IMR-90 (cell line): ENCODE measurements around the gene ABCE1. TPM values are rescaled to one million over a fixed set of nuclear protein-coding genes. Genes with fewer than 3 reads are reported as not detected.

Experiments used
- ATAC-seq: fragments of 200-7000 bp; cut with Tn5 transposase; 2 replicates; pipeline ENCODE4 v1.9.1; 2020; ENCODE audit warnings: low read depth, mild to moderate bottlenecking, moderate library complexity
- BruUV-seq: library from RNA; stranded (reverse); fragments of 400-500 nt; replicated peaks from 2 replicates; lab custom pipeline; 2021; lab: Mats Ljungman, UMichigan
- CTCF ChIA-PET: fragments of 300-600 bp; formaldehyde crosslinking; extraction: SDS; loops from one replicate; lab custom pipeline; 2021; ENCODE audit warnings: antibody characterized with exemption; lab: Yijun Ruan, JAX
- POLR2A ChIA-PET: fragments of 300-600 bp; sonication (Branson Sonifier 250); formaldehyde crosslinking; loops from one replicate; lab custom pipeline; 2022; ENCODE audit warnings: antibody characterized with exemption; ENCODE audit not compliant: unreplicated experiment; lab: Charles Lee
- DNase-seq: peaks from one replicate; pipeline ENCODE4 v3.0.0; 2013
- H2AFZ ChIP-seq: replicated peaks from 2 replicates; pipeline ENCODE3; 2013; ENCODE audit warnings: low read length, mild to moderate bottlenecking; ENCODE audit not compliant: poor library complexity
- H2AK5ac ChIP-seq: 2 replicates; pipeline ENCODE4 v1.6.1; 2013; ENCODE audit warnings: low read depth, low read length, inconsistent platforms
- H2AK9ac ChIP-seq: replicated peaks from 2 replicates; pipeline ENCODE3; 2013; ENCODE audit warnings: mild to moderate bottlenecking, low read depth, low read length, moderate library complexity; ENCODE audit not compliant: poor library complexity
- H2BK120ac ChIP-seq: 2 replicates; pipeline ENCODE4 v1.6.1; 2013; ENCODE audit warnings: low read depth, low read length, inconsistent platforms
- H2BK15ac ChIP-seq: 3 replicates; pipeline ENCODE4 v1.6.1; 2013; ENCODE audit warnings: low read depth, low read length, inconsistent platforms
- H2BK20ac ChIP-seq: 2 replicates; pipeline ENCODE4 v1.6.1; 2013; ENCODE audit warnings: low read depth, mild to moderate bottlenecking, inconsistent platforms, low read length, moderate library complexity
- H2BK5ac ChIP-seq: 2 replicates; pipeline ENCODE4 v1.6.1; 2013; ENCODE audit warnings: mild to moderate bottlenecking, low read depth, low read length, inconsistent platforms; ENCODE audit not compliant: poor library complexity, severe bottlenecking
- H3K14ac ChIP-seq: replicated peaks from 2 replicates; pipeline ENCODE4 v1.6.1; 2013; ENCODE audit warnings: low read depth, low read length, inconsistent platforms
- H3K18ac ChIP-seq: 2 replicates; pipeline ENCODE4 v1.6.1; 2013; ENCODE audit warnings: low read depth, low read length, control low read depth
- H3K23ac ChIP-seq: 2 replicates; pipeline ENCODE4 v1.6.1; 2013; ENCODE audit warnings: low read depth, low read length, inconsistent platforms
- H3K27ac ChIP-seq: 2 replicates; pipeline ENCODE4 v1.5.1; 2013; ENCODE audit warnings: mild to moderate bottlenecking, control low read depth, low read length; ENCODE audit not compliant: insufficient read depth
- H3K27me3 ChIP-seq: 2 replicates; pipeline ENCODE4 v1.6.1; 2013; ENCODE audit warnings: low read length; ENCODE audit not compliant: control insufficient read depth, insufficient read depth
- H3K36me3 ChIP-seq: 2 replicates; pipeline ENCODE4 v1.6.1; 2013; ENCODE audit warnings: low read length, mixed read lengths; ENCODE audit not compliant: control insufficient read depth, insufficient read depth
- H3K4ac ChIP-seq: 2 replicates; pipeline ENCODE4 v1.6.1; 2013; ENCODE audit warnings: low read depth, low read length, inconsistent platforms
- H3K4me1 ChIP-seq: 2 replicates; pipeline ENCODE4 v1.6.1; 2013; ENCODE audit warnings: low read length, mixed read lengths; ENCODE audit not compliant: control insufficient read depth, insufficient read depth
- H3K4me2 ChIP-seq: 2 replicates; pipeline ENCODE4 v1.6.1; 2013; ENCODE audit warnings: low read depth, mild to moderate bottlenecking, control low read depth, low read length, moderate library complexity
- H3K4me3 ChIP-seq: 2 replicates; pipeline ENCODE4 v1.5.1; 2013; ENCODE audit warnings: low read depth, mild to moderate bottlenecking, control low read depth, low read length, moderate library complexity; ENCODE audit not compliant: insufficient read depth
- H3K56ac ChIP-seq: 2 replicates; pipeline ENCODE4 v1.6.1; 2013; ENCODE audit warnings: low read length, inconsistent platforms; ENCODE audit not compliant: insufficient read depth; ENCODE audit errors: extremely low read depth
- H3K79me1 ChIP-seq, 2 experiments: 2 replicates each; pipeline ENCODE4 v1.6.1; 2013; ENCODE audit warnings: low read length in 2 of 2, inconsistent platforms in 1 of 2, low read depth in 1 of 2
- H3K9ac ChIP-seq: 2 replicates; pipeline ENCODE4 v1.6.1; 2013; ENCODE audit warnings: low read depth, low read length, control low read depth
- H3K9me1 ChIP-seq: 2 replicates; pipeline ENCODE4 v1.6.1; 2013; ENCODE audit warnings: low read length, inconsistent platforms; ENCODE audit not compliant: insufficient read depth
- H3K9me3 ChIP-seq: 2 replicates; pipeline ENCODE4 v1.6.1; 2013; ENCODE audit warnings: low read length; ENCODE audit not compliant: control insufficient read depth, insufficient read depth
- H4K20me1 ChIP-seq: 2 replicates; pipeline ENCODE4 v1.6.1; 2013; ENCODE audit warnings: low read length, inconsistent platforms; ENCODE audit not compliant: insufficient read depth
- H4K5ac ChIP-seq: 2 replicates; pipeline ENCODE4 v1.6.1; 2013; ENCODE audit warnings: mild to moderate bottlenecking, low read depth, low read length, control low read depth
- H4K8ac ChIP-seq, 2 experiments: 2 replicates each; pipeline ENCODE4 v1.6.1; 2013; ENCODE audit warnings: low read depth in 2 of 2, low read length in 2 of 2, control low read depth in 1 of 2, inconsistent platforms in 1 of 2
- H4K91ac ChIP-seq: 2 replicates; pipeline ENCODE4 v1.6.1; 2013; ENCODE audit warnings: low read depth, low read length, inconsistent platforms; ENCODE audit not compliant: insufficient read depth
- POLR2A ChIP-seq: IDR thresholded peaks from 2 replicates; pipeline ENCODE4 v1.6.1; 2012; ENCODE audit warnings: mild to moderate bottlenecking, low read depth, low read length
- WGBS, 2 experiments: methylation state at CpG; one replicate each; pipeline versions ENCODE4 v1.1.5 to v1.1.7; 2013; ENCODE audit warnings: missing lambda C conversion rate in 2 of 2; ENCODE audit not compliant: insufficient read length in 1 of 2; ENCODE audit errors: extremely low coverage in 2 of 2; 5-methylcytosine and 5-hydroxymethylcytosine counted together
- dilution Hi-C: fragments of 300-500 bp; cut with HindIII; formaldehyde crosslinking; loops from one replicate; pipeline ENCODE4 v1.14.3; 2018; ENCODE audit warnings: low sequenced_read_pairs; ENCODE audit not compliant: unreplicated experiment
- in situ Hi-C: fragments of 300-500 bp; cut with MboI; formaldehyde crosslinking; loops from 3 replicates; pipeline ENCODE4 v1.14.3; 2019; ENCODE audit warnings: low sequenced_read_pairs, inconsistent platforms, mixed read lengths
- intact Hi-C: fragments of 100-400 bp; cut with micrococcal nuclease; formaldehyde crosslinking; loops from 2 replicates; pipeline ENCODE4 v1.10.0; 2022
- polyA plus RNA-seq, 3 experiments: library from polyadenylated mRNA; depleted of rRNA; stranded (reverse); fragments of >200 nt; gene quantifications; 2 replicates each; pipeline ENCODE4 v1.2.3, GENCODE V29; 2012; ENCODE audit warnings: low replicate concordance in 1 of 3
- total RNA-seq: library from RNA; depleted of rRNA; stranded (reverse); fragments of >200 nt; gene quantifications from 2 replicates; pipeline ENCODE4 v1.2.3, GENCODE V29; 2012

ABCE1 gene
- total and polyA plus RNA-seq, 2 of the 4 experiments (the other 2 are of a cell fraction): 54.5 to 219 TPM

DNA sequence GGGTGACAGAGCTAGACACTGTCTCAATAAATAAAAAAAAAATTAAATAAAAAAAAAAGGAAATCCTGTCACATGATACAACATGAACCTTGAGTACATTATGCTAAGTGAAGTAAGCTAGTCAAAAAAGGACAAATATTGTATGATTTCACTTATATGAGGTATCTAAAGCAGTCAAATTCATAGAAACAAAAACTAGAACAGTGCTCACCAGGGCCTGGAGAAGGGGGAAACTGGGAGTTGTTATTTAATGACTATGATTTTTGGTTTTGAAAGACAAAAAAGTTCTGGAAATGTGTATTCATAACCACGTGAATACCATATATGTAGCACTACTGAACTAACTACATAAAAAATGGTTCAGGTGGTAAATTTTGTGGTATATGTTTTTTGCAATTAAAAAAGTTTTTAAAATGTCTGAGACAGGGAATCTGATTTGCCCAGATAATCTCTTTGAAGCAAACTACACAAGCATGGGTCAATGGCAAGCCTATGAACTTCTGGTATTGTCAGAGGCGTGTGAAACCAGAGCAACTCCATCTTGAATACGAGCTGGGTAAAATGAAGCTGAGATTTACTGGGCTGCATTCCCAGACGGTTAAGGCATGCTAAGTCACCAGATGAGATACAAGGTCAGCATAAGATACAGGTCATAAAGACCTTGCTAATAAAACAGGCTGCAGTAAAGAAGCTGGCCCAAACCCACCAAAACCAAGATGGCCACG is 42.4 kb upstream of the ABCE1 start:
- Histone ChIP-seq H3K79me1 (peaks cover 2 to 3% of the 10 kb centered on the region in 2 experiments; a peak in 3 of 4 replicates), H3K27ac (no peak overlapping the region), H3K4me2 (no peak overlapping the region), H2BK5ac (no peak overlapping the region), H2BK20ac (no peak overlapping the region), H4K91ac (no peak overlapping the region), H3K9me1 (no peaks in the 10 kb centered on the region), H3K56ac (no peak overlapping the region), H3K4ac (no peak overlapping the region), H3K23ac (no peak overlapping the region), H3K36me3 (no peaks in the 10 kb centered on the region), H2AFZ (no peak overlapping the region), H3K27me3 (no peaks in the 10 kb centered on the region), H2BK15ac (no peak overlapping the region), H3K14ac (no peak overlapping the region), H3K4me1 (no peaks in the 10 kb centered on the region), H2AK5ac (no peak overlapping the region), H3K9me3 (no peaks in the 10 kb centered on the region), H3K4me3 (no peak overlapping the region), H3K18ac (no peak overlapping the region), H4K20me1 (no peaks in the 10 kb centered on the region), H2BK120ac (no peak overlapping the region), H2AK9ac (no peak overlapping the region), H4K8ac (no peak overlapping the region), H4K5ac (no peak overlapping the region), H3K9ac (no peak overlapping the region)
- CTCF ChIA-PET: no interaction called here
- DNase-seq (no peak), ATAC-seq (no peak)
- dilution Hi-C loops (no loop called here), intact Hi-C loops (no loop called here), in situ Hi-C loops (no loop called here)
- no peak for TF ChIP-seq POLR2A
- POLR2A ChIA-PET: no interaction called here
- BruUV-seq: no TSS peak
- 100% methylated on average over 3 of the region's 5 CpGs; no CpG with 5 or more reads in 1 of the 2 experiments for WGBS, 2 experiments
